ENCODE data around the gene ME3. TPM values are rescaled to one million over a fixed set of nuclear protein-coding genes. Genes with fewer than 3 reads are reported as not detected.

The ME3 gene
- total RNA-seq, 1 experiment from 2014 or later, result 35.3 TPM

- TF ChIP-seq POLR2AphosphoS5 (IDR thresholded peaks at IDR 0.05; ENCODE audit: low read depth, low read length) (no peak), REST (IDR thresholded peaks at IDR 0.05; ENCODE audit: insufficient read depth in 1 of 2, low read depth in 2 of 2, low read length in 1 of 2) (no peak), CTCF (IDR thresholded peaks at IDR 0.05) (no peak), SIN3A (IDR thresholded peaks at IDR 0.05; ENCODE audit: borderline replicate concordance, insufficient read depth, low read depth, low read length) (no peak), TCF7L2 (IDR thresholded peaks at IDR 0.05; ENCODE audit: low read depth, low read length) (no peak)
- no peaks in the 10 kb centered on the region for H3K9me3 ChIP-seq (ENCODE audit: control insufficient read depth, insufficient read depth, low read depth, low read length)
- H3K4me1 ChIP-seq (ENCODE audit: control insufficient read depth, insufficient read depth, low read length), result peaks cover 31% of the 10 kb centered on the region
- ATAC-seq (no peak), DNase-seq (ENCODE audit: low read depth, low spot score) (no peak)
- in situ Hi-C loops (cut with HindIII; ENCODE audit: low pct_unique_long_range_greater_than_20kb, low sequenced_read_pairs) (no loop called here), intact Hi-C loops (cut with micrococcal nuclease; ENCODE audit: unreplicated experiment) (no loop called here)
- no peaks in the 10 kb centered on the region; the same call in 1 of the 2 replicates for H3K36me3 ChIP-seq (ENCODE audit: control insufficient read depth, insufficient read depth, low read length)
- POLR2A ChIA-PET, result interaction anchor here (0.6 to 1.1 kb wide), 2 partner anchors 70 to 185 kb away, joined by 3 to 4 read pairs; no protein-coding TSS in a partner anchor
- CTCF ChIA-PET, result no interaction called here
- no peaks in the 10 kb centered on the region for H3K27me3 ChIP-seq (ENCODE audit: control insufficient read depth, insufficient read depth, low read length)
- BruUV-seq (replicated peaks), result no TSS peak
- peak overlapping the region; percentile 57; the same call in 1 of the 2 replicates for H3K27ac ChIP-seq (ENCODE audit: low read length)
- no peak overlapping the region for H3K4me3 ChIP-seq (ENCODE audit: low read depth in 2 of 2, low read length in 2 of 2)
Measured at GRCh38 chr11:86666193-86666592, 6.2 kb downstream of the ME3 start.

- ChIA-PET CTCF (no interaction called here), POLR2A (no interaction called here)
- Histone ChIP-seq H3K27me3 (ENCODE audit: control insufficient read depth, insufficient read depth, low read length) (no peaks in the 10 kb centered on the region), H3K27ac (ENCODE audit: low read length) (peak overlapping the region; percentile 46; the same call in 1 of the 2 replicates), H3K9me3 (ENCODE audit: control insufficient read depth, insufficient read depth, low read depth, low read length) (no peaks in the 10 kb centered on the region), H3K36me3 (ENCODE audit: control insufficient read depth, insufficient read depth, low read length) (no peaks in the 10 kb centered on the region; the same call in 1 of the 2 replicates), H3K4me1 (ENCODE audit: control insufficient read depth, insufficient read depth, low read length) (peaks cover 28% of the 10 kb centered on the region), H3K4me3 (ENCODE audit: low read depth in 2 of 2, low read length in 2 of 2) (no peak overlapping the region)
- TF ChIP-seq REST (IDR thresholded peaks at IDR 0.05; ENCODE audit: insufficient read depth in 1 of 2, low read depth in 2 of 2, low read length in 1 of 2) (no peak), TCF7L2 (IDR thresholded peaks at IDR 0.05; ENCODE audit: low read depth, low read length) (no peak), CTCF (IDR thresholded peaks at IDR 0.05) (no peak), SIN3A (IDR thresholded peaks at IDR 0.05; ENCODE audit: borderline replicate concordance, insufficient read depth, low read depth, low read length) (no peak), POLR2AphosphoS5 (IDR thresholded peaks at IDR 0.05; ENCODE audit: low read depth, low read length) (no peak)
- DNase-seq (ENCODE audit: low read depth, low spot score) (no peak), ATAC-seq (no peak)
- BruUV-seq (replicated peaks), result no TSS peak
- intact Hi-C loops (cut with micrococcal nuclease; ENCODE audit: unreplicated experiment) (no loop called here), in situ Hi-C loops (cut with HindIII; ENCODE audit: low pct_unique_long_range_greater_than_20kb, low sequenced_read_pairs) (no loop called here)
Measured at GRCh38 chr11:86664930-86665329, 7.5 kb downstream of the ME3 start.
